ENCODE data around the gene GPER1. TPM values are rescaled to one million over a fixed set of nuclear protein-coding genes. Genes with fewer than 3 reads are reported as not detected.

The GPER1 gene
- total and polyA plus RNA-seq, 2 donors (not counting 3 experiments of a cell fraction or from before 2014, with no cell fraction given): 0.77 to 2.3 TPM

- H3K9ac ChIP-seq (replicated peaks; ENCODE audit: extremely low read depth, insufficient read depth, low read length): peak overlapping the region; percentile 65
- H3K9me1 ChIP-seq (replicated peaks; ENCODE audit: control insufficient read depth, extremely low read depth, insufficient read depth, low read length): no peaks in the 10 kb centered on the region
- H3K27ac ChIP-seq (ENCODE audit: insufficient read depth, low read depth, low read length): peak overlapping the region; percentile 33
- peak overlapping the region; percentile 93 for H2AFZ ChIP-seq (ENCODE audit: low read depth, low read length)
- peaks cover 10% of the 10 kb centered on the region for H3K79me2 ChIP-seq (ENCODE audit: control insufficient read depth, insufficient read depth, low read length)
- no peaks in the 10 kb centered on the region for H4K20me1 ChIP-seq (replicated peaks; ENCODE audit: control insufficient read depth, extremely low read depth, insufficient read depth, low read length)
- no peaks in the 10 kb centered on the region for H3K9me3 ChIP-seq (replicated peaks; ENCODE audit: control insufficient read depth, insufficient read depth, low read length)
- peak overlapping the region; percentile 72 to 97 (median 80) for H3K4me3 ChIP-seq (replicated peaks in 1 of 3; ENCODE audit: insufficient read depth in 1 of 3, low read depth in 1 of 3, low read length in 3 of 3)
- intact Hi-C loops (cut with micrococcal nuclease): loop anchor here (1.0 kb wide), 2 partner anchors 23 to 50 kb away; partner anchors contain the start of gene ZFAND2A
- FAIRE-seq: peak; percentile 54
- TSS peak; percentile 53 for BruUV-seq (replicated peaks)
- dilution Hi-C loops (cut with MboI; ENCODE audit: extremely low pct_ligation_motif_present, low sequenced_read_pairs): no loop called here
- ChIA-PET POLR2A (interaction anchor here (1.3 kb wide), 1 partner anchor 23 kb away, joined by 3 read pairs; the partner anchor contains the start of gene ZFAND2A), CTCF (interaction anchor here (0.6 to 3.9 kb wide), 11 partner anchors 13 to 145 kb away, joined by 3 to 34 read pairs (median 5); partner anchors contain the start of genes GPER1 and ZFAND2A)
- no peak for DNase-seq (ENCODE audit: low read depth, low spot score)
- peaks cover 10% of the 10 kb centered on the region for H3K4me1 ChIP-seq (ENCODE audit: control insufficient read depth, extremely low read depth, insufficient read depth, low read length)
- no peaks in the 10 kb centered on the region for H3K27me3 ChIP-seq (ENCODE audit: control insufficient read depth in 2 of 2, insufficient read depth in 2 of 2, low read length in 2 of 2)
- H3K36me3 ChIP-seq (ENCODE audit: control insufficient read depth in 2 of 2, extremely low read depth in 1 of 2, insufficient read depth in 2 of 2, low read length in 2 of 2): no peaks in the 10 kb centered on the region
- peak overlapping the region; percentile 51 for H3K4me2 ChIP-seq (ENCODE audit: insufficient read depth, low read length)
- no peak for TF ChIP-seq GATA2 (IDR thresholded peaks at IDR 0.05; ENCODE audit: insufficient read depth, insufficient read length, low read depth, low read length)
- TF ChIP-seq POLR2AphosphoS5 (IDR thresholded peaks at IDR 0.05; ENCODE audit: insufficient read depth, low read depth, low read length): no peak
- peak; percentile 64 for TF ChIP-seq POLR2A (IDR thresholded peaks at IDR 0.05; ENCODE audit: low read depth, low read length)
- no peak for TF ChIP-seq MYC (IDR thresholded peaks at IDR 0.05; ENCODE audit: low read depth, low read length)
Measured at GRCh38 chr7:1137517-1138167, 49.7 kb downstream of the GPER1 start.

- intact Hi-C loops (cut with micrococcal nuclease) (no loop called here), dilution Hi-C loops (cut with MboI; ENCODE audit: extremely low pct_ligation_motif_present, low sequenced_read_pairs) (no loop called here)
- Histone ChIP-seq H3K27me3 (ENCODE audit: control insufficient read depth in 2 of 2, insufficient read depth in 2 of 2, low read length in 2 of 2) (no peaks in the 10 kb centered on the region), H3K4me2 (ENCODE audit: insufficient read depth, low read length) (no peak overlapping the region), H3K9ac (replicated peaks; ENCODE audit: extremely low read depth, insufficient read depth, low read length) (no peak overlapping the region), H4K20me1 (replicated peaks; ENCODE audit: control insufficient read depth, extremely low read depth, insufficient read depth, low read length) (no peaks in the 10 kb centered on the region), H3K27ac (ENCODE audit: insufficient read depth, low read depth, low read length) (no peak overlapping the region), H2AFZ (ENCODE audit: low read depth, low read length) (no peak overlapping the region), H3K9me3 (replicated peaks; ENCODE audit: control insufficient read depth, insufficient read depth, low read length) (no peaks in the 10 kb centered on the region), H3K36me3 (ENCODE audit: control insufficient read depth in 2 of 2, extremely low read depth in 1 of 2, insufficient read depth in 2 of 2, low read length in 2 of 2) (no peaks in the 10 kb centered on the region), H3K79me2 (ENCODE audit: control insufficient read depth, insufficient read depth, low read length) (peaks cover 7% of the 10 kb centered on the region), H3K9me1 (replicated peaks; ENCODE audit: control insufficient read depth, extremely low read depth, insufficient read depth, low read length) (no peaks in the 10 kb centered on the region), H3K4me3 (replicated peaks in 1 of 3; ENCODE audit: insufficient read depth in 1 of 3, low read depth in 1 of 3, low read length in 3 of 3) (no peak overlapping the region), H3K4me1 (ENCODE audit: control insufficient read depth, extremely low read depth, insufficient read depth, low read length) (peaks cover 10% of the 10 kb centered on the region)
- BruUV-seq (replicated peaks): no TSS peak
- no peak for DNase-seq (ENCODE audit: low read depth, low spot score)
- no peak for FAIRE-seq
- TF ChIP-seq CTCF (IDR thresholded peaks at IDR 0.05; ENCODE audit: extremely low read depth in 1 of 2, insufficient read depth in 1 of 2, low read depth in 1 of 2, low read length in 2 of 2) (no peak), MAX (IDR thresholded peaks at IDR 0.05; ENCODE audit: insufficient read depth, insufficient read length) (no peak), POLR2A (IDR thresholded peaks at IDR 0.05; ENCODE audit: low read depth, low read length) (no peak)
- POLR2A ChIA-PET: no interaction called here
- CTCF ChIA-PET: no interaction called here
Measured at GRCh38 chr7:1140476-1141104, 52.7 kb downstream of the GPER1 start.
